H9 (cell line): ENCODE measurements around the gene EFS. TPM values are rescaled to one million over a fixed set of nuclear protein-coding genes. Genes with fewer than 3 reads are reported as not detected.

ENCODE experiments used
- DNase-seq: peaks from one replicate; pipeline ENCODE4 v3.0.0-alpha.2; 2017
- H2AFZ ChIP-seq: one replicate; pipeline ENCODE4 v1.6.1; 2013; ENCODE audit warnings: mild to moderate bottlenecking, low read length, control low read depth, moderate library complexity
- H2AK5ac ChIP-seq: 2 replicates; pipeline ENCODE4 v1.6.1; 2013; ENCODE audit warnings: low read length, control low read depth, mixed read lengths; ENCODE audit not compliant: insufficient read length
- H2BK120ac ChIP-seq: one replicate; pipeline ENCODE4 v1.6.1; 2013; ENCODE audit warnings: low read depth, mild to moderate bottlenecking, low read length, control low read depth, inconsistent platforms; ENCODE audit not compliant: poor library complexity, severe bottlenecking
- H2BK12ac ChIP-seq: 2 replicates; pipeline ENCODE4 v1.6.1; 2013; ENCODE audit warnings: low read length, control low read depth, mixed read lengths, low read depth; ENCODE audit not compliant: insufficient read length
- H2BK15ac ChIP-seq: 2 replicates; pipeline ENCODE4 v1.6.1; 2013; ENCODE audit warnings: low read depth, low read length, control low read depth
- H2BK20ac ChIP-seq: one replicate; pipeline ENCODE4 v1.6.1; 2013; ENCODE audit warnings: low read depth, mild to moderate bottlenecking, low read length, control low read depth, inconsistent platforms; ENCODE audit not compliant: poor library complexity, severe bottlenecking
- H2BK5ac ChIP-seq: 2 replicates; pipeline ENCODE4 v1.6.1; 2013; ENCODE audit warnings: low read length, control low read depth, mixed read lengths; ENCODE audit not compliant: insufficient read length
- H3K14ac ChIP-seq: 2 replicates; pipeline ENCODE4 v1.6.1; 2013; ENCODE audit warnings: low read length, control low read depth; ENCODE audit not compliant: insufficient read depth
- H3K18ac ChIP-seq: 2 replicates; pipeline ENCODE4 v1.6.1; 2013; ENCODE audit warnings: low read depth, mild to moderate bottlenecking, mixed read lengths, low read length, control low read depth; ENCODE audit not compliant: insufficient read length
- H3K23ac ChIP-seq: 2 replicates; pipeline ENCODE4 v1.6.1; 2013; ENCODE audit warnings: low read length, control low read depth, mixed read lengths, low read depth; ENCODE audit not compliant: insufficient read length
- H3K23me2 ChIP-seq: 2 replicates; pipeline ENCODE4 v1.6.1; 2013; ENCODE audit warnings: low read depth, mild to moderate bottlenecking, mixed read lengths, low read length, control low read depth; ENCODE audit not compliant: insufficient read length, poor library complexity, severe bottlenecking
- H3K27ac ChIP-seq: 2 replicates; pipeline ENCODE4 v1.5.1; 2013; ENCODE audit warnings: low read length, control low read depth, mixed read lengths, low read depth; ENCODE audit not compliant: insufficient read length
- H3K27me3 ChIP-seq: 2 replicates; pipeline ENCODE4 v1.6.1; 2013; ENCODE audit warnings: low read length, control low read depth, inconsistent platforms; ENCODE audit not compliant: insufficient read depth
- H3K4ac ChIP-seq: 2 replicates; pipeline ENCODE4 v1.6.1; 2013; ENCODE audit warnings: low read depth, mild to moderate bottlenecking, control low read depth, inconsistent platforms, low read length, moderate library complexity
- H3K4me1 ChIP-seq: 2 replicates; pipeline ENCODE4 v1.6.1; 2013; ENCODE audit warnings: low read length, control low read depth, inconsistent platforms; ENCODE audit not compliant: insufficient read depth
- H3K4me2 ChIP-seq: 2 replicates; pipeline ENCODE4 v1.6.1; 2013; ENCODE audit warnings: low read length, control low read depth, mixed read lengths; ENCODE audit not compliant: insufficient read length, insufficient read depth
- H3K56ac ChIP-seq: 2 replicates; pipeline ENCODE4 v1.6.1; 2013; ENCODE audit warnings: low read depth, mild to moderate bottlenecking, mixed read lengths, low read length, control low read depth; ENCODE audit not compliant: insufficient read length
- H3K79me1 ChIP-seq: 2 replicates; pipeline ENCODE4 v1.6.1; 2013; ENCODE audit warnings: low read depth, mild to moderate bottlenecking, moderate library complexity, low read length, control low read depth, inconsistent platforms; ENCODE audit not compliant: insufficient read depth, poor library complexity, severe bottlenecking
- H3K79me2 ChIP-seq: 2 replicates; pipeline ENCODE4 v1.6.1; 2013; ENCODE audit warnings: low read length, control low read depth, inconsistent platforms; ENCODE audit not compliant: insufficient read depth
- H3K9ac ChIP-seq: 2 replicates; pipeline ENCODE4 v1.6.1; 2013; ENCODE audit warnings: low read length, control low read depth, mixed read lengths; ENCODE audit not compliant: insufficient read length; ENCODE audit errors: extremely low read depth
- H3K9me3 ChIP-seq: one replicate; pipeline ENCODE4 v1.6.1; 2013; ENCODE audit warnings: low read depth, low read length, inconsistent platforms; ENCODE audit not compliant: control insufficient read depth
- H3T11ph ChIP-seq: one replicate; pipeline ENCODE4 v1.6.1; 2013; ENCODE audit warnings: mild to moderate bottlenecking, low read length, control low read depth, inconsistent platforms
- H4K20me1 ChIP-seq: one replicate; pipeline ENCODE4 v1.6.1; 2013; ENCODE audit not compliant: control insufficient read depth, insufficient read length, insufficient read depth
- H4K5ac ChIP-seq: 2 replicates; pipeline ENCODE4 v1.6.1; 2013; ENCODE audit warnings: low read depth, mild to moderate bottlenecking, mixed read lengths, low read length, control low read depth; ENCODE audit not compliant: insufficient read length
- H4K8ac ChIP-seq: replicated peaks from 2 replicates; pipeline ENCODE4 v1.6.1; 2013; ENCODE audit warnings: low read length, control low read depth, mixed read lengths, low read depth; ENCODE audit not compliant: insufficient read length
- H4K91ac ChIP-seq: 2 replicates; pipeline ENCODE4 v1.6.1; 2013; ENCODE audit warnings: low read depth, mild to moderate bottlenecking, moderate library complexity, mixed read lengths, low read length, control low read depth; ENCODE audit not compliant: insufficient read length
- H3K27ac Mint-ChIP-seq, 3 experiments: 2 replicates in 2 of 3; 3 replicates in 1 of 3; pipeline ENCODE4 v1.8.0; 2020 to 2021; ENCODE audit warnings: mixed read lengths in 3 of 3, mild to moderate bottlenecking in 1 of 3, moderate library complexity in 1 of 3
- H3K27me3 Mint-ChIP-seq: 2 replicates; pipeline ENCODE4 v1.8.0; 2021; ENCODE audit warnings: low read depth, mild to moderate bottlenecking, moderate library complexity, mixed read lengths
- H3K36me3 Mint-ChIP-seq, 3 experiments: 2 replicates in 2 of 3; 3 replicates in 1 of 3; pipeline ENCODE4 v1.8.0; 2020 to 2021; ENCODE audit warnings: low read depth in 3 of 3, mixed read lengths in 3 of 3; ENCODE audit not compliant: insufficient read depth in 1 of 3
- H3K4me1 Mint-ChIP-seq, 2 experiments: 2 replicates each; pipeline ENCODE4 v1.8.0; 2020; ENCODE audit warnings: mixed read lengths in 2 of 2
- H3K4me3 Mint-ChIP-seq, 2 experiments: 2 replicates in 1 of 2; 3 replicates in 1 of 2; pipeline ENCODE4 v1.8.0; 2020 to 2021; ENCODE audit warnings: mild to moderate bottlenecking in 2 of 2, mixed read lengths in 2 of 2, moderate library complexity in 1 of 2
- H3K9me3 Mint-ChIP-seq, 2 experiments: 2 replicates in 1 of 2; 3 replicates in 1 of 2; pipeline ENCODE4 v1.8.0; 2020; ENCODE audit warnings: mild to moderate bottlenecking in 2 of 2, mixed read lengths in 2 of 2, moderate library complexity in 1 of 2
- WGBS: extraction: QIAGEN DNeasy Blood & Tissue Kit; methylation state at CpG from one replicate; pipeline ENCODE4 v1.1.7; 2013; ENCODE audit warnings: missing lambda C conversion rate, low lambda C conversion rate, mixed read lengths; ENCODE audit not compliant: insufficient read length; ENCODE audit errors: extremely low coverage; 5-methylcytosine and 5-hydroxymethylcytosine counted together
- total RNA-seq: library from RNA; stranded (reverse); gene quantifications from 2 replicates; pipeline ENCODE4 v1.2.1, GENCODE V29; 2021
- TF ChIP-seq, protein P1 (sequence below): fragments of 200-600 bp; sonication (generic); conservative IDR thresholded peaks from 3 replicates; pipeline ENCODE4 v1.8.0; 2021; ENCODE audit warnings: antibody characterized with exemption, mild to moderate bottlenecking

EFS gene
- total RNA-seq, 1 experiment from 2014 or later, result 32.1 TPM

DNA sequence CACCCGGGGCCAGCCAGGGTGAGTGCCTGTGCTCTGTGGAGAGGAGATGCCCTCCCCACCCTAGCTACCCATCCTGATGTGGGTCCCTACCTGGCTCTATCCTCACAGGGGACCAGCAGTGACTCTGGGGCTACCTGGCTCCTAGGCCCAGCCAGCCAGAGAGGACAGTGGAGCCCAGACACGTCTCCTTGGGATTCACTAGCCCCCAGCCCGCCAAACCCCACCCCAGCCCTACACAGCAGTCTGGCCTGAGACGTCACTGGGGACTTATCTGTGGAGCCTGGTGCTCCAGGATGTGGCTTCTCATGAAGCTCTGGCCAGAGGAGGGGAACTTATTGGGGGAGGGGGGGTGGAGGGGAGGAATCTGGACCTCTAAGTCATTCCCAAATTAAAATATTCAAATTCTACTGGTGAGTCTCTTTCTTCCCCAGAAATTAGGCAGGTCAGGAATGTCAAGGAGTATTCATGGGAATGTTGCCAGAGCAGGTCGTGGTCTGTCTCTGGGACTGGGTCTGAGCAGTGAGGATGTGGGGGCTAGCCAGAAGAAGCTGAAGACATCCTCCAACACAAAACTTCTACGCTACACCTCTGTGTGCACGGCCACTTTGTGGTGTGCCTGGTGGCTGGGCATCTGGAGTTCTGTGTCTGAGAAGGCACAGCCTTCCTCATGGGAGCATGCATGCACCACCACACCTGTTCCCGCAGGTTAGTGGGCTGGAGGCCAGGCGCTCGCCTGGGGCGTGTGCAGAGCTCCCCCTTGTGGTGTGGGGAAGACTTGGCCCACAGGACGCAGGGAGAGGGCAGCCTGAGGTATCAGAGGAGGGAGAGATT is 14.6 kb upstream of the EFS start:
- Mint-ChIP-seq H3K27me3 (peaks cover 70% of the 10 kb centered on the region), H3K4me3 (no peak overlapping the region), H3K27ac (peak overlapping the region in 1 of 3 experiments; percentile 67; a peak in 1 of 7 replicates), H3K4me1 (peaks cover 9 to 22% of the 10 kb centered on the region in 2 experiments), H3K9me3 (no peaks in the 10 kb centered on the region), H3K36me3 (no peaks in the 10 kb centered on the region)
- no peak overlapping the region for H3K27ac ChIP-seq
- no peak overlapping the region for H3K14ac ChIP-seq
- H4K91ac ChIP-seq, result no peak overlapping the region
- H3K4me2 ChIP-seq, result no peak overlapping the region
- no peaks in the 10 kb centered on the region; the same call in 1 of the 2 replicates for H3K27me3 ChIP-seq
- H3K9me3 ChIP-seq, result no peaks in the 10 kb centered on the region
- TF ChIP-seq, protein P1, sequence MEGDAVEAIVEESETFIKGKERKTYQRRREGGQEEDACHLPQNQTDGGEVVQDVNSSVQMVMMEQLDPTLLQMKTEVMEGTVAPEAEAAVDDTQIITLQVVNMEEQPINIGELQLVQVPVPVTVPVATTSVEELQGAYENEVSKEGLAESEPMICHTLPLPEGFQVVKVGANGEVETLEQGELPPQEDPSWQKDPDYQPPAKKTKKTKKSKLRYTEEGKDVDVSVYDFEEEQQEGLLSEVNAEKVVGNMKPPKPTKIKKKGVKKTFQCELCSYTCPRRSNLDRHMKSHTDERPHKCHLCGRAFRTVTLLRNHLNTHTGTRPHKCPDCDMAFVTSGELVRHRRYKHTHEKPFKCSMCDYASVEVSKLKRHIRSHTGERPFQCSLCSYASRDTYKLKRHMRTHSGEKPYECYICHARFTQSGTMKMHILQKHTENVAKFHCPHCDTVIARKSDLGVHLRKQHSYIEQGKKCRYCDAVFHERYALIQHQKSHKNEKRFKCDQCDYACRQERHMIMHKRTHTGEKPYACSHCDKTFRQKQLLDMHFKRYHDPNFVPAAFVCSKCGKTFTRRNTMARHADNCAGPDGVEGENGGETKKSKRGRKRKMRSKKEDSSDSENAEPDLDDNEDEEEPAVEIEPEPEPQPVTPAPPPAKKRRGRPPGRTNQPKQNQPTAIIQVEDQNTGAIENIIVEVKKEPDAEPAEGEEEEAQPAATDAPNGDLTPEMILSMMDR, result peak; percentile 97
- no peaks in the 10 kb centered on the region for H3K79me2 ChIP-seq
- H3K18ac ChIP-seq, result no peak overlapping the region
- H3T11ph ChIP-seq, result no peak overlapping the region
- no peak overlapping the region for H4K5ac ChIP-seq
- no peak overlapping the region for H3K23ac ChIP-seq
- H4K8ac ChIP-seq, result no peak overlapping the region
- no peak overlapping the region for H2BK120ac ChIP-seq
- H2BK15ac ChIP-seq, result no peak overlapping the region
- no peaks in the 10 kb centered on the region for H3K4me1 ChIP-seq
- no peak overlapping the region for H2BK20ac ChIP-seq
- no peaks in the 10 kb centered on the region for H4K20me1 ChIP-seq
- H2BK12ac ChIP-seq, result no peak overlapping the region
- WGBS, result no CpG with 5 or more reads among the region's 12 CpGs
- no peak overlapping the region for H2AFZ ChIP-seq
- no peaks in the 10 kb centered on the region for H3K23me2 ChIP-seq
- no peak overlapping the region for H3K9ac ChIP-seq
- H3K79me1 ChIP-seq, result no peaks in the 10 kb centered on the region
- H3K4ac ChIP-seq, result no peak overlapping the region
- no peak overlapping the region for H2BK5ac ChIP-seq
- no peak overlapping the region for H2AK5ac ChIP-seq
- no peak overlapping the region for H3K56ac ChIP-seq
- DNase-seq, result peak; percentile 75
